C4-2B (cell line): ENCODE measurements around the gene ADAM12.

Source experiments
- H3K27ac ChIP-seq: fragments of 450-650 bp; 2 replicates; pipeline ENCODE4 v1.5.1; 2017
- CTCF ChIP-seq: fragments of 450-650 bp; conservative IDR thresholded peaks from 2 replicates; pipeline ENCODE4 v1.5.1; 2017; ENCODE audit warnings: mild to moderate bottlenecking
- ZFX ChIP-seq: fragments of 450-650 bp; IDR thresholded peaks from 2 replicates; pipeline ENCODE4 v1.6.1; 2017

Gene ADAM12

GRCh38 chr10:126309228-126309883, 78.9 kb downstream of the ADAM12 start:
- no peak for TF ChIP-seq ZFX

GRCh38 chr10:126302826-126303665, 85.2 kb downstream of the ADAM12 start:
- peak; percentile 11; the same call in 1 of the 2 replicates for TF ChIP-seq CTCF
- no peak for TF ChIP-seq ZFX
- no peak overlapping the region for H3K27ac ChIP-seq

More at GRCh38 chr10:126309228-126309883, 78.9 kb downstream of the ADAM12 start:
- no peak overlapping the region for H3K27ac ChIP-seq

GRCh38 chr10:126302476-126302756, 85.9 kb downstream of the ADAM12 start:
- TF ChIP-seq CTCF (no peak), ZFX (no peak)
- H3K27ac ChIP-seq = no peak overlapping the region

GRCh38 chr10:126301701-126302475, 86.4 kb downstream of the ADAM12 start:
- TF ChIP-seq CTCF (no peak), ZFX (no peak)
- H3K27ac ChIP-seq = no peak overlapping the region

- no peak for TF ChIP-seq CTCF
- no peak for TF ChIP-seq ZFX
- no peak overlapping the region for H3K27ac ChIP-seq
Observed at GRCh38 chr10:126294451-126294850, 93.8 kb downstream of the ADAM12 start.

- no peak overlapping the region for H3K27ac ChIP-seq
- no peak for TF ChIP-seq ZFX
- no peak for TF ChIP-seq CTCF
Observed at GRCh38 chr10:126290232-126290631, 98.0 kb downstream of the ADAM12 start.

- no peak for TF ChIP-seq CTCF
- no peak for TF ChIP-seq ZFX
- H3K27ac ChIP-seq = no peak overlapping the region
Observed at GRCh38 chr10:126288547-126289493, 99.5 kb downstream of the ADAM12 start.
